ENCODE data around the gene LNPK.

- TF ChIP-seq POLR2A (IDR thresholded peaks at IDR 0.05; ENCODE audit: low read depth, low read length) (no peak), POLR2AphosphoS5 (IDR thresholded peaks at IDR 0.05; ENCODE audit: low read depth, low read length) (no peak)
These were observed 70.3 kb downstream of the LNPK start for GRCh38 chr2:175931805-175932204.
